ENCODE data around the gene SGO2. TPM values are rescaled to one million over a fixed set of nuclear protein-coding genes. Genes with fewer than 3 reads are reported as not detected.

The SGO2 gene
- total RNA-seq, 1 donor from 2014 or later = 0.96 TPM

DNA sequence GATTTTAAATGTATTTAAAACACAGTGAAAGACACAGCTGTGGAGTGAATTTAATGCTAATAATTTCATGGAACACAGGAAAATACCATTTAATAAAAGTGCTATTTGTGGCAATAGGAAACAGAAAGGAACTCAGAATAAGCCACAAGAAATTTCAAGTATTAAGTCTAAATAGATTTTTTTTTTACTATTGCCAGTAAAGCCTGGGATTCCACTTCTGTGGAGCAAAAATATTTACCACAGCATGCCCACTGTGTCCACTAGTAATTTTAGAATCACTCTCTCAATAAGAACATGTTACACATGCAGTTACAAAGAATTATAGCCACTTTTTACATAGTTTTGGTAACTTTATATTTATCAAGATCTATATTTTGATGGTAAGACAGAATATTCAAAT, 33.4 kb upstream of the SGO2 start:
- H3K36me3 ChIP-seq = peaks cover 43 to 71% of the 10 kb centered on the region in 2 donors
- no peak overlapping the region for H3K4me3 ChIP-seq
- H3K4me1 ChIP-seq = no peaks in the 10 kb centered on the region
- intact Hi-C loops (cut with DNase I) = no loop called here
- H3K27me3 ChIP-seq = no peaks in the 10 kb centered on the region
- no peak for DNase-seq (ENCODE audit: low spot score in 2 of 2)
- no peak for TF ChIP-seq CTCF (IDR thresholded peaks at IDR 0.05)
- no peak overlapping the region for H3K27ac ChIP-seq
- H3K9me3 ChIP-seq = no peaks in the 10 kb centered on the region

DNA sequence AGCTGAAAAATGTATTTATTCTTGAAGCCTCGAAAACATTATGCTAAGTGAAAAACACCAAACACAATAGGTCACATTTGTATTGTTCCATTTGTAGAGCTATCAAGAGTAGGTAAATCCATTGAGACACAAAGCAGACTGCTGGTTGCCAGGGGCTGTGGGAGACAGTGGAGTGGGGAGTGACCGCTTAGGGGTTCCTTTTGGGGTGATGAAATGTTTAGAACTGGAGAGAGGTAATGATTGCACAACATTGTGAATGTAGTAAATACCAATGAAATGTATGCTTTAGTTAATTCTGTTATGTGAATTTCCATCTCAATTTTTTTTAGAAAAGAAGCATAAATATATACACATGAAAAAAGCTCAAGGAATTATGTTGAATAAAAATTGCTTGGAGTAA, 32.0 kb upstream of the SGO2 start:
- no peak overlapping the region for H3K27ac ChIP-seq
- H3K4me3 ChIP-seq = no peak overlapping the region
- no peaks in the 10 kb centered on the region for H3K4me1 ChIP-seq
- H3K27me3 ChIP-seq = no peaks in the 10 kb centered on the region
- no peaks in the 10 kb centered on the region for H3K9me3 ChIP-seq
- H3K36me3 ChIP-seq = peaks cover 49 to 78% of the 10 kb centered on the region in 2 donors
- no peak for DNase-seq (ENCODE audit: low spot score in 2 of 2)
- intact Hi-C loops (cut with DNase I) = no loop called here
- no peak for TF ChIP-seq CTCF (IDR thresholded peaks at IDR 0.05)

DNA sequence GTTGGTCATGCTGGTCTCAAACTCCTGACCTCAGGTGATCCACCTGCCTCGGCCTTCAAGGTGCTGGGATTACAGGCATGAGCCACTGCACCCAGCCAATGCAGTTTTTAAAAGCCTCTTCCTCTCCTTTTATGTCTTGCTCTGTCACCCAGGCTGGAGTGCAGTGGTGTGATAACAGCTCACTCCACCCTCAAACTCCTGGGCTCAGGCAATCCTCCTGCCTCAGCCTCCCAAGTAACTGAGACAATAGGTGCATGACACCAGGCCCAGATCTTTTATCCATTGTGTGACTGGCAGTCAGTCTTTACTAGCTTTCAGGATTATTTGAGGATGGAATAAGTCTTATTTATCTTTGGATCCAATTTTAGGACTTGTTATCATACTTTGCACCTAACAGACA, 29.3 kb upstream of the SGO2 start:
- no peak for TF ChIP-seq CTCF (IDR thresholded peaks at IDR 0.05)
- no peak overlapping the region for H3K4me3 ChIP-seq
- no peaks in the 10 kb centered on the region for H3K27me3 ChIP-seq
- no peaks in the 10 kb centered on the region for H3K9me3 ChIP-seq
- H3K36me3 ChIP-seq = peaks cover 28 to 55% of the 10 kb centered on the region in 2 donors
- intact Hi-C loops (cut with DNase I) = no loop called here
- no peak for DNase-seq (ENCODE audit: low spot score in 2 of 2)
- no peak overlapping the region for H3K27ac ChIP-seq
- H3K4me1 ChIP-seq = no peaks in the 10 kb centered on the region

- no peak for DNase-seq (ENCODE audit: low spot score in 2 of 2)
- H3K27ac ChIP-seq = no peak overlapping the region
- H3K4me3 ChIP-seq = no peak overlapping the region
- H3K36me3 ChIP-seq = peaks cover 22 to 44% of the 10 kb centered on the region in 2 donors
- no peaks in the 10 kb centered on the region for H3K27me3 ChIP-seq
- no peaks in the 10 kb centered on the region for H3K4me1 ChIP-seq
- intact Hi-C loops (cut with DNase I) = no loop called here
- TF ChIP-seq CTCF (IDR thresholded peaks at IDR 0.05) = no peak
- H3K9me3 ChIP-seq = no peaks in the 10 kb centered on the region
Measured at GRCh38 chr2:200498402-200499162, 27.4 kb upstream of the SGO2 start.

DNA sequence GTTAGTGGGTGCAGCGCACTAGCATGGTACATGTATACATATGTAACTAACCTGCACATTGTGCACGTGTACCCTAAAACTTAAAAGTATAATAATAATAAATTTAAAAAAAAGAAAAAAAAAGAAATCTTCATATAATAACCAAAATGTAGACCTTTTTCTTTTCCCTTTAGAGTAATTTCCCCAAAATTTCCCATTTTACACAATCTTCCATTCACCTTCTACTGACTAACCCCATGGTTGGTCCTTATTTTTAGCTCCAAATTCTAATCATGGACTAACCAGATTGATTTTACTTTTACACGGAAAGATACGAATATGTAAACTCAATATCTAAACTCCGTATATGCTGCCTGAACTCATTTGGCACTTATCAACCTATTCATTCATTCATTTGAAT, 23.8 kb upstream of the SGO2 start:
- Histone ChIP-seq H3K27ac (no peak overlapping the region), H3K4me1 (no peaks in the 10 kb centered on the region), H3K27me3 (no peaks in the 10 kb centered on the region), H3K9me3 (no peaks in the 10 kb centered on the region), H3K4me3 (no peak overlapping the region), H3K36me3 (peaks cover 12 to 27% of the 10 kb centered on the region in 2 donors)
- no peak for TF ChIP-seq CTCF (IDR thresholded peaks at IDR 0.05)
- intact Hi-C loops (cut with DNase I) = no loop called here
- no peak for DNase-seq (ENCODE audit: low spot score in 2 of 2)
